GM23338 (cell line): ENCODE results near the gene HERPUD1.

ENCODE experiments used
- CREB1 ChIP-seq: fragments of 250-450 bp; sonication (Bioruptor Pico); IDR thresholded peaks from 2 replicates; pipeline ENCODE4 v1.5.0; 2020; ENCODE audit warnings: low read depth, mild to moderate bottlenecking, moderate library complexity
- EZH2 ChIP-seq: fragments of 200-600 bp; sonication (generic); IDR thresholded peaks from one replicate; pipeline ENCODE4 v1.8.0; 2017; ENCODE audit warnings: antibody characterized with exemption, mild to moderate bottlenecking, low read depth; ENCODE audit not compliant: unreplicated experiment
- EZH2phosphoT487 ChIP-seq: fragments of 200-600 bp; sonication (generic); IDR thresholded peaks from one replicate; pipeline ENCODE4 v1.8.1; 2018; ENCODE audit warnings: antibody characterized with exemption; ENCODE audit not compliant: unreplicated experiment
- JUNB ChIP-seq: IDR thresholded peaks from one replicate; pipeline ENCODE4 v1.6.1; 2016; ENCODE audit warnings: antibody characterized with exemption; ENCODE audit not compliant: unreplicated experiment
- NANOG ChIP-seq: IDR thresholded peaks from 2 replicates; pipeline ENCODE4 v1.6.1; 2016; ENCODE audit warnings: antibody characterized with exemption, borderline replicate concordance
- POLR2AphosphoS5 ChIP-seq: IDR thresholded peaks from 2 replicates; pipeline ENCODE4 v1.6.1; 2016; ENCODE audit warnings: antibody characterized with exemption, low read depth
- ZNF114 ChIP-seq: fragments of 250-450 bp; sonication (Bioruptor Pico); IDR thresholded peaks from 2 replicates; pipeline ENCODE4 v1.5.0; 2020; ENCODE audit warnings: mild to moderate bottlenecking, moderate library complexity
- ZNF331 ChIP-seq: fragments of 250-450 bp; sonication (Bioruptor Pico); IDR thresholded peaks from 2 replicates; pipeline ENCODE4 v1.5.0; 2020; ENCODE audit warnings: low read depth, mild to moderate bottlenecking, moderate library complexity
- TF ChIP-seq, protein P1 (sequence below), 2 experiments: fragments of 200-600 bp in 1 of 2; sonication (generic) in 1 of 2; conservative IDR thresholded peaks; 2 replicates each; pipeline versions ENCODE4 v1.5.1 to v1.6.1; 2016 to 2017; ENCODE audit warnings: antibody characterized with exemption in 2 of 2, low read depth in 2 of 2, mild to moderate bottlenecking in 2 of 2, moderate library complexity in 1 of 2
- TF ChIP-seq, protein P2 (sequence below): IDR thresholded peaks from one replicate; pipeline ENCODE4 v1.6.1; 2018; ENCODE audit warnings: antibody characterized with exemption; ENCODE audit not compliant: unreplicated experiment
- TF ChIP-seq, protein P3 (sequence below): IDR thresholded peaks from 2 replicates; pipeline ENCODE4 v1.6.1; 2016; ENCODE audit warnings: antibody characterized with exemption

DNA sequence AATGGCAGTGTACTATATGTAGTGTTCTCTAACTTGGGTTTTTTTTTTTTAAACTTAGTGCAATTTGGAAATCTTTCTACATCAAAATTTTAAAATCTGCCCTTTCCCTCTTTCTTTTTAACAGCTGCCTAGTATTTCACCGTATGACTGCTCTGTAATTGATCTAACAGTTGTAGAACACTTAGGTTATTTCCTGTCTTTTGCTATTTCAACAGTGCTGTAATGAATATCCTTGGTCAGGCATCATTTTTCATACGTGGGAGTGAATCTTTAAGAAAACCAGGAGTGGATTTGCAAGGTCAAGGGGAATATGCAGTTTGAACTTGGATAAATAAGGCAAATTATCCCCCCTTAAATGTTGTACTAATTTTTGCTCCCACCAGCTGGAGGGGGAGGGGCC is 61.3 kb downstream of the HERPUD1 start:
- TF ChIP-seq, protein P1, sequence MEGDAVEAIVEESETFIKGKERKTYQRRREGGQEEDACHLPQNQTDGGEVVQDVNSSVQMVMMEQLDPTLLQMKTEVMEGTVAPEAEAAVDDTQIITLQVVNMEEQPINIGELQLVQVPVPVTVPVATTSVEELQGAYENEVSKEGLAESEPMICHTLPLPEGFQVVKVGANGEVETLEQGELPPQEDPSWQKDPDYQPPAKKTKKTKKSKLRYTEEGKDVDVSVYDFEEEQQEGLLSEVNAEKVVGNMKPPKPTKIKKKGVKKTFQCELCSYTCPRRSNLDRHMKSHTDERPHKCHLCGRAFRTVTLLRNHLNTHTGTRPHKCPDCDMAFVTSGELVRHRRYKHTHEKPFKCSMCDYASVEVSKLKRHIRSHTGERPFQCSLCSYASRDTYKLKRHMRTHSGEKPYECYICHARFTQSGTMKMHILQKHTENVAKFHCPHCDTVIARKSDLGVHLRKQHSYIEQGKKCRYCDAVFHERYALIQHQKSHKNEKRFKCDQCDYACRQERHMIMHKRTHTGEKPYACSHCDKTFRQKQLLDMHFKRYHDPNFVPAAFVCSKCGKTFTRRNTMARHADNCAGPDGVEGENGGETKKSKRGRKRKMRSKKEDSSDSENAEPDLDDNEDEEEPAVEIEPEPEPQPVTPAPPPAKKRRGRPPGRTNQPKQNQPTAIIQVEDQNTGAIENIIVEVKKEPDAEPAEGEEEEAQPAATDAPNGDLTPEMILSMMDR (conservative IDR thresholded peaks at IDR 0.05; ENCODE audit: low read depth in 2 of 2): no peak
- TF ChIP-seq JUNB (no peak), EZH2 (no peak), POLR2AphosphoS5 (no peak), CREB1 (CRISPR knock-in tag) (no peak), EZH2phosphoT487 (no peak), NANOG (no peak), ZNF114 (CRISPR knock-in tag) (no peak), ZNF331 (CRISPR knock-in tag) (no peak)
- TF ChIP-seq, protein P2, sequence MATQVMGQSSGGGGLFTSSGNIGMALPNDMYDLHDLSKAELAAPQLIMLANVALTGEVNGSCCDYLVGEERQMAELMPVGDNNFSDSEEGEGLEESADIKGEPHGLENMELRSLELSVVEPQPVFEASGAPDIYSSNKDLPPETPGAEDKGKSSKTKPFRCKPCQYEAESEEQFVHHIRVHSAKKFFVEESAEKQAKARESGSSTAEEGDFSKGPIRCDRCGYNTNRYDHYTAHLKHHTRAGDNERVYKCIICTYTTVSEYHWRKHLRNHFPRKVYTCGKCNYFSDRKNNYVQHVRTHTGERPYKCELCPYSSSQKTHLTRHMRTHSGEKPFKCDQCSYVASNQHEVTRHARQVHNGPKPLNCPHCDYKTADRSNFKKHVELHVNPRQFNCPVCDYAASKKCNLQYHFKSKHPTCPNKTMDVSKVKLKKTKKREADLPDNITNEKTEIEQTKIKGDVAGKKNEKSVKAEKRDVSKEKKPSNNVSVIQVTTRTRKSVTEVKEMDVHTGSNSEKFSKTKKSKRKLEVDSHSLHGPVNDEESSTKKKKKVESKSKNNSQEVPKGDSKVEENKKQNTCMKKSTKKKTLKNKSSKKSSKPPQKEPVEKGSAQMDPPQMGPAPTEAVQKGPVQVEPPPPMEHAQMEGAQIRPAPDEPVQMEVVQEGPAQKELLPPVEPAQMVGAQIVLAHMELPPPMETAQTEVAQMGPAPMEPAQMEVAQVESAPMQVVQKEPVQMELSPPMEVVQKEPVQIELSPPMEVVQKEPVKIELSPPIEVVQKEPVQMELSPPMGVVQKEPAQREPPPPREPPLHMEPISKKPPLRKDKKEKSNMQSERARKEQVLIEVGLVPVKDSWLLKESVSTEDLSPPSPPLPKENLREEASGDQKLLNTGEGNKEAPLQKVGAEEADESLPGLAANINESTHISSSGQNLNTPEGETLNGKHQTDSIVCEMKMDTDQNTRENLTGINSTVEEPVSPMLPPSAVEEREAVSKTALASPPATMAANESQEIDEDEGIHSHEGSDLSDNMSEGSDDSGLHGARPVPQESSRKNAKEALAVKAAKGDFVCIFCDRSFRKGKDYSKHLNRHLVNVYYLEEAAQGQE: no peak
- TF ChIP-seq, protein P3, sequence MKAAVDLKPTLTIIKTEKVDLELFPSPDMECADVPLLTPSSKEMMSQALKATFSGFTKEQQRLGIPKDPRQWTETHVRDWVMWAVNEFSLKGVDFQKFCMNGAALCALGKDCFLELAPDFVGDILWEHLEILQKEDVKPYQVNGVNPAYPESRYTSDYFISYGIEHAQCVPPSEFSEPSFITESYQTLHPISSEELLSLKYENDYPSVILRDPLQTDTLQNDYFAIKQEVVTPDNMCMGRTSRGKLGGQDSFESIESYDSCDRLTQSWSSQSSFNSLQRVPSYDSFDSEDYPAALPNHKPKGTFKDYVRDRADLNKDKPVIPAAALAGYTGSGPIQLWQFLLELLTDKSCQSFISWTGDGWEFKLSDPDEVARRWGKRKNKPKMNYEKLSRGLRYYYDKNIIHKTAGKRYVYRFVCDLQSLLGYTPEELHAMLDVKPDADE: no peak
